AG04449 (cell line): ENCODE data around the gene CHCHD10.

ENCODE experiments used
- CTCF ChIA-PET: fragments of 350-600 bp; formaldehyde crosslinking; extraction: SDS; loops from one replicate; lab custom pipeline; 2021; ENCODE audit warnings: antibody characterized with exemption; lab: Yijun Ruan, JAX
- POLR2A ChIA-PET: fragments of 400-600, 350-600 bp; formaldehyde crosslinking; extraction: SDS; loops from one replicate; lab custom pipeline; 2020; ENCODE audit warnings: antibody characterized with exemption, inconsistent platforms; lab: Yijun Ruan, JAX
- DNase-seq: peaks from one replicate; pipeline ENCODE4 v3.0.0-alpha.2; 2010; ENCODE audit warnings: low read depth, low spot score
- H3K4me3 ChIP-seq: 2 replicates; pipeline ENCODE4 v1.5.1; 2011; ENCODE audit warnings: low read depth, mild to moderate bottlenecking, control low read depth, low read length
- CTCF ChIP-seq: IDR thresholded peaks from one replicate; pipeline ENCODE4 v1.5.1; 2011; ENCODE audit warnings: mild to moderate bottlenecking, moderate library complexity, low read length, control low read depth, inconsistent platforms; ENCODE audit not compliant: insufficient read depth; ENCODE audit errors: missing control alignments

The CHCHD10 gene

DNA sequence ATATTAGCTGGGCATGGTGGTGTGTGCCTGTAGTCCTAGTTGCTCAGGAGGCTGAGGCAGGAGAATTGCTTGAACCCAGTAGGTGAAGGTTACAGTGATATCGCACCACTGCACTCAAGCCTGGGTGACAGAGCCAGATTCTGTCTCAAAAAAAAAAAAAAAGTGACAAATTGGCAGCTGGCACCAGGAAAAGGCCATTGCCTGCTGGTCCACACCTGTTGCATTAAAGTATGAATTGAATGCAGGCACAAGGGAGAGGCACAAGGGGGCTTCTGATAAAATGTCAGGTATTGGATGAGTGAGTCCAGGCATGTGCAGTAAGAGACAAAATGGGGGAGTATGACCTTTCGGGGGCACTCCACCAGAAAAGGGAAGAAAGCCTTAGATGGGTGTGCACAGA is 45.0 kb downstream of the CHCHD10 start:
- ChIA-PET POLR2A (no interaction called here), CTCF (interaction anchor here (0.6 kb wide), 1 partner anchor 10 kb away, joined by 3 read pairs; no protein-coding TSS in a partner anchor)
- no peak for TF ChIP-seq CTCF

GRCh38 chr22:23722160-23722559 is 45.6 kb downstream of the CHCHD10 start:
- CTCF ChIA-PET: interaction anchor here (0.6 kb wide), 1 partner anchor 9 kb away, joined by 3 read pairs; no protein-coding TSS in a partner anchor
- no peak for DNase-seq
- H3K4me3 ChIP-seq: no peak overlapping the region
- POLR2A ChIA-PET: no interaction called here
- no peak for TF ChIP-seq CTCF

More for the DNA sequence above, 45.0 kb downstream of the CHCHD10 start:
- DNase-seq: no peak
- no peak overlapping the region for H3K4me3 ChIP-seq

- H3K4me3 ChIP-seq: no peak overlapping the region
- TF ChIP-seq CTCF: no peak
- DNase-seq: no peak
- POLR2A ChIA-PET: no interaction called here
- CTCF ChIA-PET: no interaction called here
Observed at GRCh38 chr22:23720855-23721254, 46.9 kb downstream of the CHCHD10 start.

DNA sequence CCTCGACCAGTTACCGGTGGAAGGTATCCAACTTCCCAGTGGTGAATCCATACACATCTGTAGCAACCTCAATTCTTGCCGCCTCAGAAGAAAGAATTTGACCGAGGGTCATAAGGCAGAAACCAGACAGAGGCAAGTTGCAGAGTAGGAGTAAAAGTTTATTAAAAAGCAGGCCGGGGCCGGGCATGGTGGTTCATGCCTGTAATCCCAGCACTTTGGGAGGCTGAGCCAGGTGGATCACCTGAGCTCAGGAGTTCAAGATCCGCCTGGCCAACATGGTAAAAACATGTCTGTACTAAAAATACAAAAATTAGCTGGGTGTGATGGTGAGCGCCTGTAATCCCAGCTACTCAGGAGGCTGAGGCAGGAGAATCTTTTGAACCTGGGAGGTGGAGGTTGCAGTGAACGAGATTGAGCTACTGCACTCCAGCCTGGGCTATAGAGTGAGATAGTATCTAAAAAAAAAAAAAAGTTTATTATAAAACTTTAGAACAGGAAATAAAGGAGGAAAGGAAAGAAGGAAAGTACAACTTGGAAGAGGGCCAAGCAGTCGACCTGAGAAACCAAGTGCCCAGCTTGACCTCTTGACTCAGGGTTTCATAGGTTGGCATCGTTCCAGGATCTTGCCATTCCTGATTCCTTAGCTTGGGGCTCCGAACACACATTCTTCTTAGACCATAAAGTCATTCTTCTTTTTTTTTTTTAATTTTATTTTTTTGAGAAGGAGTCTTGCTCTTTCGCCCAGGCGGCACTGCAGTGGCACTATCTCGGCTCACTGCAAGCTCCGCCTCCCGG is 49.2 kb downstream of the CHCHD10 start:
- ChIA-PET POLR2A (no interaction called here), CTCF (interaction anchor here (1.2 kb wide), 1 partner anchor 29 kb away, joined by 3 read pairs; no protein-coding TSS in a partner anchor)
- TF ChIP-seq CTCF: no peak
- DNase-seq: no peak
- no peak overlapping the region for H3K4me3 ChIP-seq

- POLR2A ChIA-PET: interaction anchor here (0.9 to 1.2 kb wide), 3 partner anchors 10 to 140 kb away, joined by 3 to 4 read pairs (median 4); partner anchors contain the start of gene SLC2A11
- CTCF ChIA-PET: interaction anchor here (1.2 to 1.6 kb wide), 4 partner anchors 15 to 132 kb away, joined by 3 to 5 read pairs (median 4); no protein-coding TSS in a partner anchor
- DNase-seq: peak; percentile 29
- H3K4me3 ChIP-seq: peak overlapping the region; percentile 91
- TF ChIP-seq CTCF: no peak
Observed at GRCh38 chr22:23716811-23717801, 50.7 kb downstream of the CHCHD10 start.
